GM19193 (cell line): Measurements from ENCODE around the gene NEDD4L.

ENCODE experiments used
- POLR2A ChIP-seq: IDR thresholded peaks from 4 replicates; pipeline ENCODE4 v1.6.1; 2011; ENCODE audit not compliant: insufficient read depth, insufficient read length; ENCODE audit errors: extremely low read depth

Gene NEDD4L

GRCh38 chr18:58105888-58106260 is 61.8 kb downstream of the NEDD4L start:
- no peak for TF ChIP-seq POLR2A

GRCh38 chr18:58106289-58107070 is 62.5 kb downstream of the NEDD4L start:
- no peak for TF ChIP-seq POLR2A

- no peak for TF ChIP-seq POLR2A
These were observed 65.2 kb downstream of the NEDD4L start for GRCh38 chr18:58109256-58109655.

GRCh38 chr18:58110398-58110797 is 66.4 kb downstream of the NEDD4L start:
- TF ChIP-seq POLR2A = no peak

GRCh38 chr18:58112174-58112573 is 68.1 kb downstream of the NEDD4L start:
- TF ChIP-seq POLR2A = no peak

- TF ChIP-seq POLR2A = no peak
These were observed 69.3 kb downstream of the NEDD4L start for GRCh38 chr18:58113337-58113736.

- no peak for TF ChIP-seq POLR2A
These were observed 70.7 kb downstream of the NEDD4L start for GRCh38 chr18:58114766-58115165.

- no peak for TF ChIP-seq POLR2A
These were observed 72.8 kb downstream of the NEDD4L start for GRCh38 chr18:58116818-58117217.

GRCh38 chr18:58117786-58118403 is 73.9 kb downstream of the NEDD4L start:
- no peak for TF ChIP-seq POLR2A

GRCh38 chr18:58118536-58118935 is 74.5 kb downstream of the NEDD4L start:
- no peak for TF ChIP-seq POLR2A

GRCh38 chr18:58119819-58120218 is 75.8 kb downstream of the NEDD4L start:
- no peak for TF ChIP-seq POLR2A

- TF ChIP-seq POLR2A = no peak
These were observed 80.4 kb downstream of the NEDD4L start for GRCh38 chr18:58124475-58124874.

- no peak for TF ChIP-seq POLR2A
These were observed 81.2 kb downstream of the NEDD4L start for GRCh38 chr18:58125183-58125582.

- TF ChIP-seq POLR2A = no peak
These were observed 81.7 kb downstream of the NEDD4L start for GRCh38 chr18:58125756-58126155.

- TF ChIP-seq POLR2A = no peak
These were observed 84.7 kb downstream of the NEDD4L start for GRCh38 chr18:58128381-58129374.
